ENCODE data around the gene PRKAG2.

- TF ChIP-seq CTCF (IDR thresholded peaks at IDR 0.05) (no peak), POLR2A (IDR thresholded peaks at IDR 0.05) (no peak), EP300 (IDR thresholded peaks at IDR 0.05) (no peak), POLR2AphosphoS5 (IDR thresholded peaks at IDR 0.05) (no peak)
These were observed 232.4 kb downstream of the PRKAG2 start for GRCh38 chr7:151644554-151644953.
